GM21526 (cell line): ENCODE data around the gene SLC6A7.

ENCODE experiments used
- ATAC-seq: cut with Tn5 transposase; IDR thresholded peaks from one replicate; pipeline ENCODE4 v1.9.1; 2021; ENCODE audit warnings: moderate library complexity; ENCODE audit not compliant: unreplicated experiment, low FRiP score

The SLC6A7 gene

DNA sequence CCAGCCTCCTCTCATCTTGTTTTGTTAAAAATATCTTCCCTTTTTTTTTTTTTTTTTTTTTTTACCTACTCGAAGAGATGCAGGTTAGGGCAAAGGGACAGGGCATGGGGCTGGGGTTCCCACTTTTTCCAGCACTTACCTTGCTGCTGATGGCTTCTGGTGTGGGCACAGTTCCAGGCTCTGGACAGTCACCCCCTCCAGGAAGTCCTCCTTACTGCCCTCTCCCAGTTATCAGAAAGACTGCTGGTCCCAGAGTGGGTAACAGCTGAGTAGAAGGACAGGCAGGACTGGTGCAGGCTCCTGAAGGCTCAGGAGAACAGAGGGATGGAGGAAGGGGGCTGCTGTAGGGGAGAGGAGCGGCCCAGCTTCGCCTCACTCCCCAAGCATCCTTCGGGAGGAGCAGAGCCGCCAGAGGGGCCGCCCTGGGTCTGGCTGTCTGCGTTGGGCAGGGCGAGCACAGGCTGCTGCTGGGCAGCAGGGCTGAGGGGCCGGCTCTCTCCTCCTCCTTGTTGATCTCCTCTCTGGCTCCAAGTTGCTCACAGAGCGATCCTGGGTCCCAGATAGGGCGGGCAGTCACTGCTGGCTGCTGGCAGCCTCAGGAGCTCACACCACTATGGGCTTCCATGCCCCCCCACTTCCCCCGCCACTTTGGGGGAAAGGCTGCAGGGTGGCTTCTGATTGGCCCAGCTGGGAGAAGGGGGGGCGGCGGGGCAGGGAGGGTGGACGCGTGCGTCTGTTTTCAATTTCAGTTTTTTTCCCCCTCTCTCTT is 34.4 kb upstream of the SLC6A7 start, which contains the start of gene PDGFRB:
Gene PDGFRB (minus strand): TSS at position 588 of the 769 bp plus-strand sequence. CDS start 18,798 bp downstream, outside the sequence.
- no peak for ATAC-seq

GRCh38 chr5:150156027-150156368 is 33.9 kb upstream of the SLC6A7 start:
- no peak for ATAC-seq

GRCh38 chr5:150156540-150156939 is 33.3 kb upstream of the SLC6A7 start:
- ATAC-seq: no peak

GRCh38 chr5:150157168-150157567 is 32.7 kb upstream of the SLC6A7 start:
- ATAC-seq: no peak

- ATAC-seq: no peak
Measured at GRCh38 chr5:150158170-150158949, 31.5 kb upstream of the SLC6A7 start.

DNA sequence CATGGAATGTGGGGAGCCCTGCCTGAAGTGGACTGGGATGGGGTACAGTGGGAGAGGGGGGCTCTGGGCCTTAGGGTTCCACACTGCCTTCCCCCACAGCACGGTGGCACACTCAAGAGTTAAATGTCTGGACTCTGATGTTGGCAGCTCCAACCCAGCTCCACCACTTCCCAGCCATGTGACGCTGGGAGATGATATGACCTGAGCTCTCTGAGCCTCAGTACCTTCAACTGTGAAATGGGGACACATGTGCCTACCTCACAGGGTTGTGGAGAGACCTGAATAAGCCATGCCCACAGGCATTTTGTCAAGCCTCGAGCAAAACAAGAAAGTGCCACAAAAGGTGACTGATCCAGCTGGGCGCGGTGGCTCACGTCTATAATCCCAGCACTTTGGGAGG is 30.8 kb upstream of the SLC6A7 start:
- no peak for ATAC-seq

DNA sequence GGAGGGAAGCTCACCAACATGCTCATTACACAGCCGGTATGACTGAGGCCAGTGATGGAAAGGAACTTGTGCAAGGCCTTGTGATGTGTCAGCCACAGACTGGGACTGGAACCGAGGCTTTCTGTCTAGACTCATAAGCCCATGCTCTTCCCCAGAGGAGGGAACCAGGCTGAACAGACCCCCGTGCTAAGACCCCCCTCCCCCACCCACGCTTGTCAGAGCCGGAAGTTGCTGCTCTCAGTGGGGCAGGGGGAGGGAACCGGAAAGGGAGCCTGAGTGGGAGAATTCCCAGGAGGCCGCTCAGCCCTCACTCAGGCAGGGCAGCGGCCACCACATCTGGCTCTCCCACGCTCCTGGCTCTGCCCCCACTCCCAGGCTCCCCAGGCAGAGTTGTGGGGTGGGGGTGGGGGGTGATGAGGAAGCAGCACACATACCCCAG is 30.1 kb upstream of the SLC6A7 start:
- no peak for ATAC-seq

GRCh38 chr5:150160448-150161081 is 29.3 kb upstream of the SLC6A7 start:
- no peak for ATAC-seq

DNA sequence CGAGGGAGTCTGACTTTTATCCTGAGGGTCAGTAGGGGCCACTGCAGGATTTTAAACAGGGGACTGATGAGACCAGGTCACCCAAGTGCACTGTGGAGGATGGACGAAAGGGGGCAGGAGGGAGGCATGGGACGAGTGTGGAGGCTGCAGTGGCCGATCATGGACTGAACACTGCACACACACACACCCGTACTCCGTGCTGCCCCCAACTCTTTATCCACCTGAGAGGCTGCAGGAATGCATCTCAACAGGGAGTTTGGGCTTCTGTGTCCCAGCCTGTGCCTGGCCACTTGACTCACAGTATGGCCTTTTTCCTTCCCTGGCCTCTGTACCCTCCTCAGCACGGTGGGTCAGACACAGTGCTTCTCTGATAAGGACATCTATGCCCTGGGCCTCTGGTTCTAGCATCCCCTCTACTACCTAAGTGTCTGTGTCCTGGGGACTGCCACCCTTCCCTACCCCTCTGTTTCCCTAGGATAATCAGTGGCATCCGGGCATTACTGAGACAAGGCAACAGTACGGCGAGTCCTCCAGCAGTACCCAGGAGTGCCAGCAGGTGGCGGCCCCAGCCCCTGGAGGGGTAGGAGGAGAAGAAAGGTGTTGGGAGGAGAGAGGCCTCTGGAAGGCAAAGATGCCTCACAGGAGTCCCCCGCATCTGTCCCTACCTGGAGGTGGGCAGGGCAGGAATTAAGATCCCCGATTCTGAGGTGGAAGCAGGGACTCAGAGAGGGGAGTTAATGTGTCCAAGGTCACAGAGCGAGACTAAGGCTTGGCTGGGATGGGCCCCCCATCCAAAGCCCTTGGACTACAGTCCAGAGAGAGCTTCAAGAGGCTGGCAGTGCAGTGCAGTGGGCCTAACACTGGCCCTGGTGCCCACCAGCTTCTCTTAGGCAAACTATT is 28.4 kb upstream of the SLC6A7 start:
- ATAC-seq: peak; percentile 53

DNA sequence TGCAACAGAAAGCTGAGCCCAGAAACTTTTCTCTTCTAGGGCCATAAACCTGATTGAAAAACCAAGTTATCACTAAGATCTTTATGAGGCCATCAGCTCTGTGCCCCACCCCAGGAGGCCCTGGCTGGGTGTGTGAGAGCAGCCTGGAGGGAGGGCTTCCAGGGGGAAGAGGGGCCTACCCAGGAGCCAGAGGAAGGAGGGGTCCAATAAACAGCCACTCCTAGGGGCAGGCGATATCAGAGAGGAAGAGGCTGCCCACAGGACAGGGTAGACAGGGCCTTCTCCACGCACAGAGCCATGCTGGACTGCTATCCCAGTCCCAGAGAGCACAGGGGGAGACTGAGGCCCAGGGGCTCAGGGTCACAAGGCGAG is 27.7 kb upstream of the SLC6A7 start:
- no peak for ATAC-seq

DNA sequence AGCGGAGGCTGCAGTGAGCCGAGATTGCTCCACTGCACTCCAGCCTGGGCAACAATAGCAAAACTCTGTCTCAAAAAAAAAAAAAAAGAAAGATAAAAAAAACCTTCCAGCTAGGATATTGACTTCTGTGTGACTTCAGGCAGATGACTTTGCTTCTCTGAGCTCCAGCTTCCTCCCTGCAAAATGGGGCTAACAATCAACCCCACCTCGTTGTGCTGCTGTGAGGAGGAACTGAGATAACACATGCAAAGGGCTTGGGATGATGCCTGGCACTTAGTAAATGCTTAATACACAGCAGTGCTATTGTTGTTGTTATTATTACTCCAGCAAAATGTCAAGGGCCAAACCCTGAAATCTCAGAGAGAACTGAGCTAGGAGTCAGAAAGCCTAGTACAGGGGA is 26.8 kb upstream of the SLC6A7 start:
- no peak for ATAC-seq

DNA sequence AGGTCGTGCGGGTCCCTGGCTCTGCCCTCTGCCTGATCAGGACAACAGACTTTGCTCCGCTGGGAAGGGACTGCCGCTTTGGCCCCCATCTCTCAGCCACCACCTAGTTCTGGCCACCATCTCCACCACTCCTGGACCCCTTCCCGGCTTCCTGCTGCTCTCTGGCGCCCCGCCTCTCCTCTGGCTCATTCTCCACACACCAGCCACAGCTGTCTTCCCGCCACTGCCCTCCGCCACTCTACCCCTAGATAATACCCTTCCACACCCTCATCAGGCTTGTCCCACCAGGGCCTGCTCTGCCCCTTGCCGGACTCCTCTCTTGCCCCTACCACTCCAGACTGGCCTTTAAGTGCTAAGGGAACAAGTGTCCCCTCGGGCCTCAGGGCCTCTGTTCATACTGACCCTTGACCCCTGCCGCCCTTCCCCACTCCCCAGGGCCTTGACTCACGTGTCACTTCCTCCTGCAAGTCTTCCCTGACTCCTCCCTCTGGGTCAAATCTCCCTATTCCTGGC is 26.3 kb upstream of the SLC6A7 start:
- no peak for ATAC-seq

DNA sequence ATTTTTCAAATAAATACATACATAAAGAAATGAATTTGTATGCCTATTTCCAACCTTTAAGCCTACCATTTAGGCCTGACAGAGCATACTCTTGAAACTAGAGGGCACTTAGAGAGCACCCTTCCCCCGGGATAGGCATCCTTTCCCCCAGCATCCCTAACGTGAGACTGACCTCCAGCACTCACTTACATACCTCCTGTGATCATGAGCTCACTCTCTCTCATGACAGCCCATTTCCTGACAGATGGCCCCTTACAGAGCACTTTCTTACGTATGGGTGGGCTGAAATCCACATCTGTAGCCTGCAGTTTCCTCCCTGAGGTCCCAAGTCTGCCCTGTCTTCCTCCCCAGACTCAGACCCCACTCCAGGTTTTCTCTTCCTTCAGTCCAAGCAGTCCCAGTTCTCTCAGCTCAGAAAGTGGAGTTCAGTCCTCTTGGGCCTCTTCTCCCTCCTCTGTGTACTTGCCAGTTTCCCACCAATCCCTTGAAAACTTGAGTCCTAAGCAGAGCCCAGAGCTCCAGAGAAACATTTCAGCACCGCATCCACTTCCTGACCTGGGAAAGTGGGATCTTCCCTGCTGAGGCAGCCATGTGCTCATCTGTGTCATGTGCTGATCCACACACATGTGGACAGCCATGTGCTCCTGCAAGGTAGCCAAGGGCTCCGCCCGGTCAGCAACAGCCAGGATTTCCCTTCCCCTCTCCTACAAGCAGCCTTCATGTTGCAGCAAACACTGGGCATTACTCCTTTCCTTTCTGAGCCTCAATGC is 25.5 kb upstream of the SLC6A7 start:
- ATAC-seq: no peak

DNA sequence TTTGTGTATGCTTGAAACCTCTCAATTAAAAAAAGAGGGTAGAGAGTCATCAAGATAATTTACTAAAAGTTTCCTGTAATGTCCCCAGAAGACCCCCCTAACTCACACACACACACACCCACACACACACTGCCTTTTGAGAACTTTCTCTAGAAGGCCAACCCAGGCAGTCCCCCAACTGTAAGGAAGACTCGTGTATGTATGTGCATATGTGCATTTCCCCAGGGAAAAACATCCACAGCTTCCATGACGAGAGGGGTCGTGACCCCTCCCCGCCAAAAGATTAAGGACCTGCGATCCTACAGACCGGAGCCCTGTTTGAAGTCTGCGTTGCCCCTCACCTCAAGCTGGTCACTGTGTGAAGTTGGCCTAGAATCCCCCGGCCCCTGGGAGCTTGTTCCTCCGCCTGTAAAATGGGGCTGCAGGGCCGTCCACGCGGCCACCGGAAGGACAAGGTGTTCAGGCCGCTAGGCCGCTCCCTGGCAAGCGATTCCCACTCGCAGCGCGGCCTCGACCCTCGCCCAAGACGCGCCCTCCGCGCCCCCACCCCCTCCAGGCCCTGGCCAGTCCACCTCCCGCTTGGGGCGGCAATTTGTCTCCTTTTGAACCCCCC is 23.7 kb upstream of the SLC6A7 start:
- ATAC-seq: no peak

- ATAC-seq: no peak
Measured at GRCh38 chr5:150166650-150167511, 23.0 kb upstream of the SLC6A7 start, which contains the start of gene CDX1. Gene CDX1, plus strand, starts transcription at chr5:150166778. Its CDS starts 99 bp downstream, at chr5:150166877.

- no peak for ATAC-seq
Measured at GRCh38 chr5:150167512-150167850, 22.4 kb upstream of the SLC6A7 start.

DNA sequence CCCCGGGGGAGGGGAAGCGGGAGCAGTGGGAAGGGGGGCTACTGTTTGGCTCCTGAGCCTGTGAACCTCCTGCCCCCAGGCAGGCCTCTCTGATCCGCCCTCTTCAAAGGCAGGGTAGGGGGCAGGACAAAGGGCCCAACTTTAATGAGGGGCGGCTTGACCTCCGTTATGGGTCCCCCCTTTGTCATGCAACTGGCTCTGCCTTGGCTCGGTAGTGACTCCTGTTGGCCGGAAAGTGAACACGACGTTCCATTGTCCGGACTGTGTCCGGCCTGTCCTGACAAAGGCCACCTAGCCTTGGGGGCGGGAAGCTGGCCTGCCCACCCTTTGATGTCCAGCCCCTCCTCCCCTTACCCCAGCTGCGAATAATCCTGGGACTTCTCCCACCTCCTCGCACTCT is 22.0 kb upstream of the SLC6A7 start:
- ATAC-seq: no peak

DNA sequence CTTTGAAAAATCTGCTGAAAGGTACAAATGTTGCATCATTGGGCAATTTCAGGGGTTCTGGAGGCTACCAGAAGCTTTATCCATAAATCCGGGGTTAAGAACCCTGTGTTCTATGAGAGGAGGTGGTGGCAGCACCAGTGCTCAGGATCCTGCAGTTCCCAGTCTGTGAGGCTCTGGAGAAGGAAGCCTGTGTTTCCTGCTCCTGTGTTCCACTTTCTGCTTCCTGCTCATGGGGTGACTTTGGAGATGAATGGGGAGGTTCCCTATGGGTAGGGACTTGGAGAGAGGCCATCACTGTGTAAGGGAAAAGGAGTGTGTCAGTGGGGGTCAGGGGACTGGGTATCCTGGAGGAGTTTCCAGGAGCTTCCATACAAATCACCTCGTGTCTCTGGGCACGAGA is 21.0 kb upstream of the SLC6A7 start:
- ATAC-seq: no peak
